ENCODE data around the gene TLX3. TPM values are rescaled to one million over a fixed set of nuclear protein-coding genes. Genes with fewer than 3 reads are reported as not detected.

Gene TLX3
- total and polyA plus RNA-seq, 2 of the 8 experiments (the other 6 are each of a cell fraction or from before 2014, with no cell fraction given), result not detected

DNA sequence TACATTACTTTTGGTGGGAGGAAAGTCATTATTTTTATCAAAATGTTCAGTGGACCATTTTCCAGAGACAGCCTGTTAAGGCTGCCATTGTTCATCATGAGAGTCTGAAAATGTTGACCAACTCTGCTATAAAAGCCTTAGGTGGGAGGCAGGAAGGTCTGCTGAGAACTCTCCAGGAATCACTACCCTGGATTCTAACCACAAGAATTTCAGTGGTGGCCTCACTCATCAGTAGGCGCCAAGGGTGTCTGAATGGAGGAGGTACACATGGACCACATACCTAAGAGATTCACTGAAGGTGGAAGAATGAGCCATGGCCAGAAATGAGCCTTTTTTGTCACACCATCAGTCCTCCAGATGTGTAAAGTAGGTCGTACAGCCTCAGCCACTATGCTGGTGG, 21.0 kb upstream of the TLX3 start:
- POLR2A ChIA-PET (ENCODE audit: partially characterized antibody), result no interaction called here
- Histone ChIP-seq H3K14ac (ENCODE audit: insufficient read length) (no peak overlapping the region), H3K4me1 (replicated peaks in 1 of 4; ENCODE audit: control insufficient read depth in 3 of 4, insufficient read depth in 4 of 4, low read length in 3 of 4) (no peaks in the 10 kb centered on the region), H3K56ac (replicated peaks; ENCODE audit: insufficient read length, low read depth, low read length) (no peak overlapping the region), H3K27me3 (replicated peaks in 1 of 4; ENCODE audit: control insufficient read depth in 3 of 4, extremely low read depth in 1 of 4, insufficient read depth in 3 of 4, low read length in 3 of 4) (no peaks in the 10 kb centered on the region), H3K23me2 (ENCODE audit: low read depth, low read length) (no peaks in the 10 kb centered on the region), H3K23ac (ENCODE audit: insufficient read length) (no peak overlapping the region), H2BK20ac (ENCODE audit: low read length) (no peak overlapping the region), H2BK5ac (ENCODE audit: low read depth, low read length) (no peak overlapping the region), H3K18ac (ENCODE audit: extremely low read depth, low read length) (no peak overlapping the region), H3K79me1 (ENCODE audit: low read depth, low read length) (no peaks in the 10 kb centered on the region), H3K79me2 (ENCODE audit: control insufficient read depth in 1 of 2, insufficient read depth in 2 of 2, low read length in 2 of 2) (no peaks in the 10 kb centered on the region), H2BK120ac (replicated peaks; ENCODE audit: low read depth, low read length) (no peak overlapping the region), H2AFZ (ENCODE audit: low read length) (no peak overlapping the region), H3K4me2 (ENCODE audit: insufficient read depth in 1 of 2, low read depth in 2 of 2, low read length in 2 of 2) (no peak overlapping the region), H2AK5ac (ENCODE audit: low read depth, low read length) (no peak overlapping the region), H4K91ac (replicated peaks; ENCODE audit: insufficient read length, low read length) (no peak overlapping the region), H2BK12ac (ENCODE audit: low read depth, low read length) (no peak overlapping the region), H3K4ac (replicated peaks; ENCODE audit: insufficient read length, low read depth, low read length) (no peak overlapping the region), H4K5ac (ENCODE audit: insufficient read length, low read depth, low read length) (no peak overlapping the region), H3K36me3 (ENCODE audit: control insufficient read depth in 2 of 4, insufficient read depth in 4 of 4, low read length in 3 of 4) (no peaks in the 10 kb centered on the region), H2BK15ac (ENCODE audit: low read length) (no peak overlapping the region), H3K27ac (ENCODE audit: low read depth, low read length) (no peak overlapping the region), H3K4me3 (ENCODE audit: extremely low read depth in 1 of 4, insufficient read depth in 2 of 4, low read depth in 3 of 4, low read length in 4 of 4) (no peak overlapping the region), H3K9me3 (ENCODE audit: insufficient read depth in 2 of 2, low read depth in 1 of 2, low read length in 1 of 2) (no peaks in the 10 kb centered on the region), H3K9ac (replicated peaks in 1 of 4; ENCODE audit: extremely low read depth in 1 of 4, low read depth in 3 of 4, low read length in 3 of 4) (no peak overlapping the region; a peak in 1 of 7 replicates), H4K20me1 (replicated peaks in 1 of 2; ENCODE audit: control insufficient read depth in 1 of 2, insufficient read depth in 2 of 2, low read length in 2 of 2) (no peaks in the 10 kb centered on the region), H4K8ac (ENCODE audit: extremely low read depth, insufficient read depth, low read length) (no peak overlapping the region)
- CTCF ChIA-PET (ENCODE audit: partially characterized antibody), result no interaction called here
- 84% methylated on average over 2 of the region's 2 CpGs; no CpG with 5 or more reads in 1 of the 2 experiments for WGBS, 2 experiments (ENCODE audit: extremely low coverage in 1 of 2, insufficient coverage in 1 of 2, insufficient read length in 1 of 2, insufficient replicate concordance in 2 of 2, low coverage in 1 of 2, low lambda C conversion rate in 2 of 2, missing lambda C conversion rate in 1 of 2)
- FAIRE-seq, result no peak
- no peak for DNase-seq (ENCODE audit: low read depth in 1 of 2, low spot score in 2 of 2)
- TF ChIP-seq EGR1 (IDR thresholded peaks at IDR 0.05; ENCODE audit: borderline replicate concordance, low read depth, low read length) (no peak), SP2 (IDR thresholded peaks at IDR 0.05; ENCODE audit: low read length) (no peak), SIRT6 (IDR thresholded peaks at IDR 0.05; ENCODE audit: low read length) (no peak), RFX5 (IDR thresholded peaks at IDR 0.05; ENCODE audit: borderline replicate concordance, low read depth, low read length) (no peak), E2F6 (IDR thresholded peaks at IDR 0.05) (no peak)

All from H1 (cell line).